IPS-NIHi7 (cell line): Measurements from ENCODE around the gene CAMTA1.
A peak's percentile ranks its signal among the peaks of the same experiment; 100 is the strongest.
"Not testable (repeated sequence)": the region's sequence is repeated elsewhere in the genome, so short reads cannot be mapped to it uniquely, and the experiment has no call there.

Experiments
- DNase-seq: peaks from one replicate; pipeline ENCODE4 v3.0.0; 2012; ENCODE audit warnings: mixed read lengths; ENCODE audit errors: extremely low spot score

CAMTA1 gene

GRCh38 chr1:7406641-7407543 is 621.6 kb downstream of the CAMTA1 start:
- peak; percentile 20 for DNase-seq

DNA sequence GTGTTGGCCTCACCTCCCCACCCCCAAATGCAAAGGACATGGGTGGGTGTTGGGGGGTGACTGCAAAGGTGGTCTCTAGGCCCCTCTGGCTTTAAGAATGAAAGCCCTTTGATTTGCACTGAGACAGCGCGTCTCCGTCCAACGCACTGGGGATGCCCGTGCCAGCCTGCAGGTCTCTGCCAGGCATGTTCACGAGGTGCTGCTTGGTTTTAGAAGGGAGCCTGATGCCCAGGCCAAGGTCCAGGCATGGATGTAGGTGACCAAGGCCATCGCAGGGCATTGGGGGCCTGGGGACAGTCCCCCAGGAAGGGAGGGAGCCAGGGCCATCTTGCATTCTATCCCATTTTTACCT is 622.3 kb downstream of the CAMTA1 start:
- no peak for DNase-seq

GRCh38 chr1:7407980-7408770 is 622.9 kb downstream of the CAMTA1 start:
- DNase-seq = peak; percentile 10

- DNase-seq = no peak
Observed at GRCh38 chr1:7408771-7409150, 623.5 kb downstream of the CAMTA1 start.

DNA sequence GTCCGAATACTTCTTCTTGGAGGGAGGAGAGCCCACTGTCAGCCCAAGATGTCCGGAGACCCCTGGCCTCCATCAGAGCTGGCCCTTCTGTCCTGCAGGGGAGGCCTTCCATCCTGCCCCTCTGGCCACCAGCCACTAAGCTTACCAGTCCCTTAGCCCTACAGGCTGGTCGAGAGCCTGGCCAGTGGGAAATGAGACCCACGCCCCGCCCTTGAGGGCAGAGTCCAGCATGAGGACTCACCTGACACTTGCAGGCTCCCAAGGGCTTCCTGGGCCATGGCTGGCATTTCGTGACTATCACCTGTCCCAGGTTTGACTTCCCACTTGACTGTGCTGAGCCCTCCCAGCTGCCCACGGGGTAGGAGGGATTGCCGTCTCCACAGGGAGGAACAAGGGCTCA is 624.0 kb downstream of the CAMTA1 start:
- DNase-seq = peak; percentile 9

- peak; percentile 5 for DNase-seq
Observed at GRCh38 chr1:7410156-7410555, 624.9 kb downstream of the CAMTA1 start.

DNA sequence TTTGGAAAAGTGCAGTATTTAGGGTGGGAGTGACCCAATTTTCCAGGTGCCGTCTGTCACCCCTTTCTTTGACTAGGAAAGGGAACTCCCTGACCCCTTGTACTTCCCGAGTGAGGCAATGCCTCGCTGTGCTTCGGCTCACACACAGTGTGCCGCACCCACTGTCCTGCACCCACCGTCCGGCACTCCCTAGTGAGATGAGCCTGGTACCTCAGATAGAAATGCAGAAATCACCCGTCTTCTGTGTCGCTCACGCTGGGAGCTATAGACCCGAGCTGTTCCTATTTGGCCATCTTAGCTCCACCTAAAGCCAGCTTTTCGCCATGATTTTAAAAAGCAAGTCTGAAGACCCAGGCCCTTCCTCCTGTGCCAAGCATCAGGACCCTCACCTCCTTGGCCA is 632.4 kb downstream of the CAMTA1 start:
- not testable (repeated sequence) for DNase-seq

- no peak for DNase-seq
Observed at GRCh38 chr1:7418442-7419080, 633.3 kb downstream of the CAMTA1 start.

DNA sequence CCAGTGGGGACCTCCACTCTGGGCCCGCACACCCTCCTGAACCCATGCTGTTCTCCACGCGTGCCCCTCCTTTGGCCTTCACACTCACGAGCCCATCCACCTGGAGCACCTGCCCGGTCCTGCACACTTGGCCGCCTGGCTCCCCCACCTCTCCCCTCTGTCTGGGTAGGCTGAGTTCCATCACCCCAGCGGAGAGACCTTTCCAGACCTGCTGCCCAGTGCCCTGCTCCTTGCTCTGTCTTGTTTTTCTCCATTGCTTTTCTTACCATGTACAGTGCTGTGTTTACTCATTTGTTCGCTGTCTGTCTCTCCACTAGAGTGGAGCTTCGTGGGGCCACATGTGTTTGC is 634.8 kb downstream of the CAMTA1 start:
- DNase-seq = no peak

- DNase-seq = no peak
Observed at GRCh38 chr1:7420470-7421100, 635.3 kb downstream of the CAMTA1 start.

DNA sequence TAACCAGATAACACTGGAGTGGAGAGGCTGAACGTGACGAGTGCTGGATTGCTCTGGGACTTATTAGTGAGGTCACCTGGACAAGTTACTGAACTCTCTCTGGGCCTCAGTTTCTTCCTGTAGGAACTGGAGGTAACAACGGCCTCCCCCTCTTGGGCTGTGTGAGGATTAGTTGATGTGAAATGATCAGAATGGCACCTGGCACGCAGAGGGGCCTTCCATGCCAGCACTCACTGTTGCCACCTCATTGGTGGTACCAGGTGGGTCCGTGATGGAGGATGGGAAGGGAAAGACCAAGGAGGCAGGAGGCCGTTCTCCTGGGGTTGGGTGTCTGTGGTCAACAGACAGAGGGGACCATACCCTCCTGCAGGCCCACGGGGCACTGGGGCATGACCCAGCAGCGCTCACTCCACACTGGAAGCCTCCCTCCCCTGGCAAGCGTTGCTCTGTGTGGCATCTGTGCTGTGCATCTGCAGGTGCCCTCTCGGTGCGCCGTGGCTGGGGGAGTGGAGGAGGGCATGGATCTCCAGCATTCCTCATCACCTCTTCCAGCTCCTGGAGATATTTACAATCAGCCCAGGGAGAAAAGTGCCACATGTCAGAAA is 636.3 kb downstream of the CAMTA1 start:
- no peak for DNase-seq

DNA sequence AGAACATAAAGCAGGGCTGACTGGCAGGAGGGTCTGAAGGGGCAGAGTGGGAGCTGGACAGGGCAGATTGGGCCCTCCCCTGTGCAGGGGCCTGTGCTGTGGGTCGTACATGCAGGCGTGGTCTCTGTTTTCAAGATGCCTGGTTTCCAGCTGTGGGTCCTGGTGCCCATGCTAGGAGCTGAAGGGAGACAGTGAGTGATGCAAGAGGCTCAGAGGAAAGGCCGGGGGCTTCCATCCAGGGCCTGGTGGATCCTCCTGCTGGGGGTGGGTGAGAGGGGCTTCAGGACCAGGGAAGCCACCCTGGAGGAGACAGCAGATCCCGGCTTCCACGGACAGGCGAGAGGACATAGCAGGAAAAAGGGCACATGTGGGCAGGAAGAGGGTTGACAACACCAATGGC is 636.8 kb downstream of the CAMTA1 start:
- no peak for DNase-seq

DNA sequence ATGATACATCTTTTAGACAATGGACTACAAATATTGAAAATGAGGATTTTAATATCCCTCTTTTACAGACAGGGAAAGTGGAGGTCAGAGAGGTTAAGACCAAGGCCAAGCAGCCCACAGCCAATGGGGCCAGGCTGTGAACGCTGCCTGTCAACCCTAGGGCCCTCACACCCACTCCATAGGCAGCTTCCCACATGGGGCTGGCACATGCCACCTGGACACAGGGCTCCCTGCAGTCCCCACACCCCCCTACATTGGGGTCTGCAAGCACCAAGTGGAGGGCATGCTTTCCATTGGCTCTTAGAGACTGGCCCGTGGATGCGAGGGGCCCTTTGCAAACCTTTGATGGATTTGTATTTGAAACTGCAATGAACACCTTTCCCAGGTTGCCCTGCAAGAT is 637.3 kb downstream of the CAMTA1 start:
- DNase-seq = no peak

- no peak for DNase-seq
Observed at GRCh38 chr1:7422966-7423365, 637.7 kb downstream of the CAMTA1 start.

- no peak for DNase-seq
Observed at GRCh38 chr1:7424352-7424890, 639.2 kb downstream of the CAMTA1 start.

GRCh38 chr1:7425229-7425628 is 640.0 kb downstream of the CAMTA1 start:
- DNase-seq = no peak

GRCh38 chr1:7425771-7426170 is 640.5 kb downstream of the CAMTA1 start:
- DNase-seq = no peak

GRCh38 chr1:7426780-7427604 is 641.7 kb downstream of the CAMTA1 start:
- DNase-seq = no peak

DNA sequence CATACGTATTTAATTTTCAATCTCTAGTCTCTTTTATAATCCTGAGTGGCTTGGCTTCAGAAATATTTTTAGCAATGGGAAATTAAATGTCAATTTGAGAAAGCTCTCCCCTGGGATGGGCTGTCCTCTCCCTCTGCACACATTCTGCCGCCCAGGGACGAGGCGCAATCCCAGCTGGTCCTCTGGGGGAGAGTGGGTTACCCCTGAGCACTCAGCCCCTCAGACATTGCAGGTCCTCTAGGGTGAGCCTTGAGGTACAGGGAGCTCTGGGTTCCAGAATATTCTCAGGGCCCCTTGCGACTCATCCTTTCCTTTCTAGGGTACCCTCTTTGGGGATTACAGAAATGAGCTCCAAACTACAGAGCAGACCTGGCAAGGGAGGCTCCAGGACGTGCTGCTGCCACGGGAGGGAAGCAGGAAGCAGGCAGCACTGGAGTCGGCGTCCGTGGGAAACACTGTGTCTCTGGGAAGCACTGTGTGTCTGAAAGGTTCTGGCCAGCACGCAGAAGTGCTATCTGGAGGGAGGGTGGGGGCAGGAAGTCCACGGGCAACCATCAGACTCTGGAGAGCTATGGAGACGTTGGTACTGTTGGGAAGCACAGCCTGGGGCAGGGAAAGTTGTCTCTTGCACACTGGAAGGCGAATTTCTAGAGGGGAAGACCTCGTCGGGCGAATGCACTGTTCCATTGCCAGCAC is 642.5 kb downstream of the CAMTA1 start:
- DNase-seq = no peak

DNA sequence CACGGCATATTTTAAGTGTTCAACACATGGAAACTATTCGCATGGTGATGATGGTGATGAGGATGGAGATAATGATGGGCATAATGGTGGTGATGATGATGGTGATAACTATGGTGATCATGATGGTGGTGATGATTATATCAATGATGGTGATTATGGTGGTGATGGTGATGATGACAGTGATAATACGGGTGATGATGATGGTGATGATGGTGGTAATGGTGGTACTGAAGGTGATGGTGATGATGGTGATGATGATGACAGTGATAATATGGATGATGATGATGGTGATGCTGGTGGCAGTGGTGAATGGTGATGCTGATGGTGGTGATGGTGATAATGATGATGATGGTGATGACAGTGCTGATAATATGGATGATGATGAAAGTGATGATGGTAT is 644.0 kb downstream of the CAMTA1 start:
- DNase-seq = no peak
